ENCODE measurements around the gene SLC22A5. TPM values are rescaled to one million over a fixed set of nuclear protein-coding genes. Genes with fewer than 3 reads are reported as not detected.
A peak's percentile ranks its signal among the peaks of the same experiment; 100 is the strongest.

The SLC22A5 gene
- total RNA-seq, 1 donor from 2014 or later = 21.6 TPM

GRCh38 chr5:132358775-132359174, 10.7 kb upstream of the SLC22A5 start:
- no peak for TF ChIP-seq CTCF (conservative IDR thresholded peaks at IDR 0.05)
- DNase-seq (ENCODE audit: extremely low spot score, unreplicated experiment) = no peak
- no peaks in the 10 kb centered on the region for H3K9me3 Mint-ChIP-seq
- H3K36me3 Mint-ChIP-seq = peaks cover 32% of the 10 kb centered on the region
- peaks cover 11% of the 10 kb centered on the region for H3K4me1 Mint-ChIP-seq (ENCODE audit: unreplicated experiment)
- H3K27ac Mint-ChIP-seq = no peak overlapping the region
- H3K4me3 Mint-ChIP-seq = no peak overlapping the region
- no peaks in the 10 kb centered on the region for H3K27me3 Mint-ChIP-seq

GRCh38 chr5:132362086-132362485, 7.4 kb upstream of the SLC22A5 start:
- DNase-seq (ENCODE audit: extremely low spot score, unreplicated experiment) = no peak
- Mint-ChIP-seq H3K36me3 (peaks cover 31% of the 10 kb centered on the region), H3K27me3 (no peaks in the 10 kb centered on the region), H3K27ac (no peak overlapping the region), H3K4me3 (no peak overlapping the region), H3K4me1 (ENCODE audit: unreplicated experiment) (peaks cover 5% of the 10 kb centered on the region), H3K9me3 (no peaks in the 10 kb centered on the region)
- TF ChIP-seq CTCF (conservative IDR thresholded peaks at IDR 0.05) = no peak

- H3K9me3 Mint-ChIP-seq = no peaks in the 10 kb centered on the region
- H3K4me3 Mint-ChIP-seq = peak overlapping the region; percentile 14
- no peaks in the 10 kb centered on the region for H3K27me3 Mint-ChIP-seq
- peaks cover 31% of the 10 kb centered on the region for H3K36me3 Mint-ChIP-seq
- DNase-seq (ENCODE audit: extremely low spot score, unreplicated experiment) = no peak
- peaks cover 9% of the 10 kb centered on the region for H3K4me1 Mint-ChIP-seq (ENCODE audit: unreplicated experiment)
- TF ChIP-seq CTCF (conservative IDR thresholded peaks at IDR 0.05) = no peak
- H3K27ac Mint-ChIP-seq = peak overlapping the region; percentile 59
These were observed 5.9 kb upstream of the SLC22A5 start for GRCh38 chr5:132363431-132364112.

- no peak for TF ChIP-seq CTCF (conservative IDR thresholded peaks at IDR 0.05)
- Mint-ChIP-seq H3K36me3 (peaks cover 31% of the 10 kb centered on the region), H3K27ac (peak overlapping the region; percentile 52), H3K4me3 (no peak overlapping the region), H3K4me1 (ENCODE audit: unreplicated experiment) (peaks cover 13% of the 10 kb centered on the region), H3K9me3 (no peaks in the 10 kb centered on the region), H3K27me3 (no peaks in the 10 kb centered on the region)
- no peak for DNase-seq (ENCODE audit: extremely low spot score, unreplicated experiment)
These were observed 5.2 kb upstream of the SLC22A5 start for GRCh38 chr5:132364319-132364718.

- TF ChIP-seq CTCF (conservative IDR thresholded peaks at IDR 0.05) = no peak
- Mint-ChIP-seq H3K27me3 (no peaks in the 10 kb centered on the region), H3K36me3 (peaks cover 27% of the 10 kb centered on the region), H3K9me3 (no peaks in the 10 kb centered on the region), H3K27ac (peak overlapping the region; percentile 90), H3K4me3 (peak overlapping the region; percentile 56), H3K4me1 (ENCODE audit: unreplicated experiment) (peaks cover 13% of the 10 kb centered on the region)
- no peak for DNase-seq (ENCODE audit: extremely low spot score, unreplicated experiment)
These were observed 4.3 kb upstream of the SLC22A5 start for GRCh38 chr5:132365213-132365612.
